HG03108 (cell line): ENCODE data around the gene FDX1.

Source experiments
- ATAC-seq: cut with Tn5 transposase; IDR thresholded peaks from one replicate; pipeline ENCODE4 v1.9.1; 2021; ENCODE audit warnings: moderate library complexity; ENCODE audit not compliant: unreplicated experiment

Gene FDX1

DNA sequence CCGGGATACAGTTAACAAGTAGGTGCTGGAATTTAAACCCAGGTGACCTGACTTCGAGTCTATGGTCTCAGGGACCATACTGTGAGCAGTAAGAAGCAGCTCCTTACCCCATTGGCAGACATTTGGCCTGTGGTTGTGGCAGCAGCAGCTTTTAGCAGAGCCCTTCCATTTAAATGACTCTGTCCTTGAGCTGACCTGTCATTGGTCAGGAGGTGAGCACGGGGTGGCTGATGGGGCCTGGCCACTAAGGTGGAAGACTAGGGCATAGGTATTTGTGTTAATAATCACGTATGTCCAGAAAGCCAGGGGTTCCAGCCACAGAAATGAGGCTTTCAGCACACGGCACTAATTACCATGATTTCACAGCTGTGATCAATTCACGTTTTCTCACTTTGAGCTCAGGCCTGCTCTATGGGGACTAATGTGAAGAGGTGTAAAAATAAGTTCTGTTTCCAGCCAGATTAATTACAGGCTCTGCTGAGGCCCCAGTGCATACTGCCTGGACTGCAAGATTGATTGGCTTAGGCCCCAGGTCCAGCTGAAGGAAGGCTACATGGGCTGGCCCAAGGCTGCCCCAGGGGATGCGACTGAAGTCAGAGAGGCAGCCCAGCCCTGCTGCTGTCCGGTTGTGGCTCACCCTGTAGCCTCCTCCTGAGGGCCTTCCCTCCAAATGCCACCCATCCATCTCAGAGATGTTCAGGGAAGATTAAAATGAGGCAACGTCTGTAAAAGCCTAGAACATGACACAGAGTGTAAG lies 76.0 kb downstream of the FDX1 start:
- no peak for ATAC-seq

DNA sequence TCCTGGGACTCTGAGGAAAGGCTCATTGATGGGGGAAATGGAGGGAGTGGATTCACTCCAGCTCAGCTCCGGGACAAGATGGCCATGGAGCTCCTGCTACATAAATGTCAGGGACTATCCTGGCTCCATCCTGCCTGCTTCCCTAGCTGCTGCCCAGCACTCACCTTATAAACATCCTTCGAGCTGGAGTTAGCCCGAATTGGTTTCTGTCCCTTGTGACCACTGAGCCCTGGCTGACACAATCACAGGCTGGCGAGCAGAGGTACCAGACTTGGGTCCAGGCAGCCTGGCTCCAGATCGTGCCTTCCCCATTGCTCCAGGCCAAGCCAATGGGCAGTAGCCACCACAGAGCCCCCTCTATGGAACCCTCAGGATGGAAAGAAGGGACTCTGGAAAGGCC lies 77.6 kb downstream of the FDX1 start:
- ATAC-seq: no peak

DNA sequence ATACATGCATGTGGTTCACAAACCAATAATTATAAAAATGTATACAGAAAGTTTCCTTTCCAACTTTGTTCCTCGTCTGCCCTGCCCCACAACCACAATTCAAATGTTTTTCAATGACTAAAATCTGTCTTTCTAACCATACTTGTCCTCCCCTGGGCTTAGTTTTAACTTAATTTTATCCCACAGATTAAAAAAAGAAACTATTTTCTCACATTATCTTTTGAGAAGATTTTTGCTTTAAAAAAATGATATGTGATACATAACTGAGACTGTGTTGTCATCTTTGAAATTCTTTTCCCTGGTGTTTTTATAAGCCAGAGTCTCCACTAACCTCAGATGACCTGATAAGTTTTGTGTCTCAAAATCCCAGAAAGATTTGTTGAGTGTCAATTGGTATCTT lies 79.0 kb downstream of the FDX1 start:
- no peak for ATAC-seq

DNA sequence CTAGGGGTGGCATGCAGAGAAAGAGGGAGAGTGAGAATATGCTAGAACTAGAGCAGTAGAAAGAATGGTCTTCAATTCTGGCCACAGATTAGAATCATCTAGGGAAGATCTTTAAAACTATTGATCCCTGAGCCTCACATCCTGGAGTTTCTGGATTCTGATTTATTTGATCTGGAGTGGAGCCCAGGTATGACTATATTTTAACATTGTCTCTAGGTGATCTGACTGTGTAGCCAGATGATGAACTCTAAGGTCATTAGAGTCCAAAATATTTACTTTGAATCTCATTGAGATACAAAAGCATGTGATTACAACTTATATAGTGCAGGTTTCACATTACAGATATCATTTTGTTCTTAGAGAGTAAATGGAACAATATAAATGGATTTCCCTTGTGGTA lies 79.7 kb downstream of the FDX1 start:
- ATAC-seq: no peak

DNA sequence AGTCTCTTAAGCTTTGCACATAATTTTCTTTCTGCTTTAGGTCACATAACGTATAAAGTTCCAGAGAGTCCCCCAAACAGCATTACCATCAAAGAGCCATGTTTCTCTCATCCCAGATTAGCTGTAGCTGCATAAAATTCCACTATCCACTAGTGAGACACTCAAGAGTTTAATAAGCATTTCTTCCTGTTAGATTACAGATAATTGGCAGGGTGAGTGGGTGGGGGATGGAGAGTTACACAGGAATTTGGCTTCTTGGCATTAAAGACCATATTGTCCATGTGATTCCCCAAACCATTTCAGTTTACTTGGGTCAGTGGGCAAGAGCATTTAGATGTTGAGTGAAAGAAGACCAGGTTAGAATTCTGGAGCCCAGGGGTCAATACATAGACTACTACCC lies 82.3 kb downstream of the FDX1 start:
- no peak for ATAC-seq

DNA sequence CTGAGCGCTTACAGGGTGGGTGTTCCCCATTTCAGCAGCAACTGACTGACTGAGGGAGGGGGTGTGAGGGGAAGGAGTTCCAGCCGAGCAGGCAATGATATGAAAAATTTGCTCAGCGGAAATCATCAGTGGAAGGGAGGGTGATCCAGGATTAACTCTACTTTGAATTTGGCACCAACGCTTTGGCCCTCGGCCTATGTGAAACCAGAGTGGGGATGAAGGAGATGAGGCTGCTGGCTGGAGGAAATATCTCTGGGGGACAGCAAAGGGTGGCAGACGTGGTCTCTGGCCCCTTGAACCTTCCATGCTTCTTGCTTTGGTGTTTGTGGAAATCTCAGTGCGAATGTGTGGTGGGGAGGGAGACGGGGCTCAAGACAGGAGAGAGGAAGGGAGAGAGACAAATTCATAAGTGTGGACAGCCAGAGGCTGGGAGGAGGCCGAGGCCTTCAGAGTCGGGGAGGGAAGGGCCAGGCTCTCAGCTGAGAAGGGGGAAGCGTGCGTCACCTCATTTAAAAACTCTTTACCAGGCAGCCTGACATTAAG lies 83.6 kb downstream of the FDX1 start:
- no peak for ATAC-seq

DNA sequence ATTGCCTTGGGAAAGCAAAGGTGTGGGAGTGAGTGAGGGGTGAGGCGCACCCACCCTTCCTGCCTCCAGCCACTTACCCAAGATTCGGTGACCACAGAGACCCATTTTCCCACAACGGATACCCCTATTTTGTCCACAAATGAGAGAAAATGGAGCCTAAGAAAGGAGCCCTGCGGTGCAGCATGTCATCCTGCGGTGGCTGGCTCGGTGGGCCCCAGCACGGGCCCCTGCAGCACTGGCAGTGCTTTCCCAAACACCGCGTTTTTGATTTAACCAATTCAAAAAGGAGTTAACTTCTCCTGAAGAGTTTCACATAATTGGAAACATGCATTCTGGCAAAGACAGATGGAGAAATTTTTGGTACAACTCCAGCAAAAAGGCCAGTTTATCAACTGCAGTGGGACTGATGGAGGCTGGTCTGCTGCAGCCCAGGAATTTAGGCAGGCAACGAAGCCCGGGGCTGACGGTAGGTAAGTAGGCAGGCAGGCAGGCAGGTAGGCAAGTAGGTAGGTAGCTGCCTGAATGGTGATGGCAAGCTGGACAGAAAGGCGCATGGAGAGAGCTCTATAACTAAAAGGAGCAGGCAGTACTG lies 84.2 kb downstream of the FDX1 start:
- ATAC-seq: no peak
